SK-N-SH treated with all-trans-retinoic acid at 6 μM for 48 hours (cell line): Measurements from ENCODE around the gene HELZ2.

Experiments used
- ATAC-seq: fragments of 200-7000 bp; cut with Tn5 transposase; 3 replicates; pipeline ENCODE4 v1.9.1; 2020; ENCODE audit warnings: mild to moderate bottlenecking, moderate library complexity
- ARNTL ChIP-seq: fragments of 450-650 bp; formaldehyde crosslinking; IDR thresholded peaks from 2 replicates; pipeline ENCODE4 v1.5.0; 2020; ENCODE audit warnings: low read depth, mild to moderate bottlenecking, moderate library complexity, borderline replicate concordance
- BACH2 ChIP-seq: fragments of 250-450 bp; sonication (Bioruptor Pico); IDR thresholded peaks from 2 replicates; pipeline ENCODE4 v1.9.0; 2021; ENCODE audit warnings: mild to moderate bottlenecking, borderline replicate concordance
- CSDC2 ChIP-seq: fragments of 250-450 bp; sonication (Bioruptor Pico); IDR thresholded peaks from 2 replicates; pipeline ENCODE4 v1.5.0; 2020; ENCODE audit warnings: mild to moderate bottlenecking, moderate library complexity
- ESRRG ChIP-seq: fragments of 250-450 bp; sonication (Bioruptor Pico); IDR thresholded peaks from 2 replicates; pipeline ENCODE4 v1.6.1; 2021; ENCODE audit warnings: mild to moderate bottlenecking
- GLIS3 ChIP-seq: fragments of 250-450 bp; sonication (Bioruptor Pico); IDR thresholded peaks from 2 replicates; pipeline ENCODE4 v1.5.0; 2020; ENCODE audit warnings: mild to moderate bottlenecking, moderate library complexity
- ISL1 ChIP-seq: fragments of 250-450 bp; sonication (Bioruptor Pico); IDR thresholded peaks from 2 replicates; pipeline ENCODE4 v2.1.2; 2022; ENCODE audit warnings: mild to moderate bottlenecking, moderate library complexity
- OSR1 ChIP-seq: fragments of 250-450 bp; sonication (Bioruptor Pico); IDR thresholded peaks from 2 replicates; pipeline ENCODE4 v1.8.0; 2022; ENCODE audit warnings: moderate library complexity, mild to moderate bottlenecking, inconsistent platforms
- PATZ1 ChIP-seq: fragments of 250-450 bp; sonication (Bioruptor Pico); IDR thresholded peaks from 2 replicates; pipeline ENCODE4 v1.8.0; 2020; ENCODE audit warnings: mild to moderate bottlenecking, moderate library complexity, borderline replicate concordance
- PPARA ChIP-seq: fragments of 250-450 bp; sonication (Bioruptor Pico); IDR thresholded peaks from 2 replicates; pipeline ENCODE4 v1.5.0; 2020; ENCODE audit warnings: mild to moderate bottlenecking, borderline replicate concordance
- RARB ChIP-seq: fragments of 250-450 bp; sonication (Bioruptor Pico); IDR thresholded peaks from 2 replicates; pipeline ENCODE4 v1.8.0; 2021; ENCODE audit warnings: mild to moderate bottlenecking, moderate library complexity
- TCF4 ChIP-seq: fragments of 250-450 bp; sonication (Bioruptor Pico); IDR thresholded peaks from 2 replicates; pipeline ENCODE4 v1.8.0; 2021; ENCODE audit warnings: mild to moderate bottlenecking, moderate library complexity, borderline replicate concordance
- ZC3H10 ChIP-seq: fragments of 250-450 bp; sonication (Bioruptor Pico); IDR thresholded peaks from 2 replicates; pipeline ENCODE4 v1.5.1; 2021; ENCODE audit warnings: mild to moderate bottlenecking, moderate library complexity
- ZFP3 ChIP-seq: fragments of 250-450 bp; sonication (Bioruptor Pico); IDR thresholded peaks from 2 replicates; pipeline ENCODE4 v1.5.0; 2020; ENCODE audit warnings: mild to moderate bottlenecking, moderate library complexity
- ZFP30 ChIP-seq: fragments of 450-650 bp; formaldehyde crosslinking; IDR thresholded peaks from 2 replicates; pipeline ENCODE4 v1.5.0; 2022; ENCODE audit warnings: mild to moderate bottlenecking, moderate library complexity
- ZNF565 ChIP-seq: fragments of 450-650 bp; formaldehyde crosslinking; conservative IDR thresholded peaks from 2 replicates; pipeline ENCODE4 v1.5.0; 2020; ENCODE audit warnings: low read depth, mild to moderate bottlenecking, moderate library complexity
- ZNF70 ChIP-seq: fragments of 450-650 bp; formaldehyde crosslinking; IDR thresholded peaks from 2 replicates; pipeline ENCODE4 v1.5.0; 2020; ENCODE audit warnings: mild to moderate bottlenecking, moderate library complexity
- TF ChIP-seq, protein P1 (sequence below): fragments of 250-450 bp; sonication (Bioruptor Pico); IDR thresholded peaks from 2 replicates; pipeline ENCODE4 v1.5.0; 2020; ENCODE audit warnings: mild to moderate bottlenecking, moderate library complexity
- TF ChIP-seq, protein P2 (sequence below): fragments of 250-450 bp; sonication (Bioruptor Pico); IDR thresholded peaks from 2 replicates; pipeline ENCODE4 v1.8.0; 2021; ENCODE audit warnings: low read depth, mild to moderate bottlenecking, moderate library complexity, borderline replicate concordance

Gene HELZ2

DNA sequence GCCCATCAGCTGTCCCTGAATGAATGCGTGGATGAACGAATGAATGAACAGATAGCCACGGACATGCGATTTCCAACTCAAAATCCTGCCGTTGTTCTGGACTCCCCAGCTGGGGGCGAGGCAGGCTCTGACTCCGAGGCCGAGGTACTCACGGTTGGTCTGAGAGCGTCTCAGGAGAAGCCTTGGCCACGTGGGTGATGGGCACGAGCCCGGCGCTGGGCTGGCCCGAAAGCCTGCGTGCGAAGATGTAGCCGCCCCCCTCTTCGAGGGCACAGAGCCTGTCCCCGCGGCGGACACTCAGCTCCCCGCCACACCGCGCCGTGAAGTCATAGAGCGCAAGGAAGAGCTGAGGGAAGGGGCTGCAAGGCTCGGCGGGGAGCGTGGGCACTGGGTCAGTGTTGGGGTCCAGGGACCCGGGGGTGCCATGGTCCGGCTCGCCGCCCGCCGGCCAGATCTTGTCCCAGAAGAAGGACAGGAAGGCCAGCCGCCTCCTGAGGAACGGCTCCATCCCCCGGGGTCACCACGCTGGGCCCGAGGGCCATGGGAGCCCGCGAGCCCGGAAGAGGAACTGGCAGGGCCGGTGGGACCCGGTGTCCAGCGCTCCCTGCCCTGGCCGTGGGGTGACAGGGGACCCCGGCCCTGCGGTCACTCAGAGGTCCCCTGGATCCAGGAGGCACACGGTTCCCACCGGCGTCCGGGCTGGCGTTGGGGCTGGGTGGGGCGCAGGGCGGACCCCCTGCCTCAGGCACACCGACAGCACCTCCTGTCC lies 26.9 kb downstream of the HELZ2 start:
- no peak for ATAC-seq
- TF ChIP-seq PPARA (CRISPR knock-in tag) (no peak), ZFP30 (no peak), ARNTL (CRISPR knock-in tag) (no peak), TCF4 (CRISPR knock-in tag) (no peak), ZNF70 (CRISPR knock-in tag) (no peak), PATZ1 (CRISPR knock-in tag) (no peak), ZNF565 (no peak), ZC3H10 (CRISPR knock-in tag) (no peak), OSR1 (CRISPR knock-in tag) (no peak), GLIS3 (CRISPR knock-in tag) (no peak)
- TF ChIP-seq, protein P1, sequence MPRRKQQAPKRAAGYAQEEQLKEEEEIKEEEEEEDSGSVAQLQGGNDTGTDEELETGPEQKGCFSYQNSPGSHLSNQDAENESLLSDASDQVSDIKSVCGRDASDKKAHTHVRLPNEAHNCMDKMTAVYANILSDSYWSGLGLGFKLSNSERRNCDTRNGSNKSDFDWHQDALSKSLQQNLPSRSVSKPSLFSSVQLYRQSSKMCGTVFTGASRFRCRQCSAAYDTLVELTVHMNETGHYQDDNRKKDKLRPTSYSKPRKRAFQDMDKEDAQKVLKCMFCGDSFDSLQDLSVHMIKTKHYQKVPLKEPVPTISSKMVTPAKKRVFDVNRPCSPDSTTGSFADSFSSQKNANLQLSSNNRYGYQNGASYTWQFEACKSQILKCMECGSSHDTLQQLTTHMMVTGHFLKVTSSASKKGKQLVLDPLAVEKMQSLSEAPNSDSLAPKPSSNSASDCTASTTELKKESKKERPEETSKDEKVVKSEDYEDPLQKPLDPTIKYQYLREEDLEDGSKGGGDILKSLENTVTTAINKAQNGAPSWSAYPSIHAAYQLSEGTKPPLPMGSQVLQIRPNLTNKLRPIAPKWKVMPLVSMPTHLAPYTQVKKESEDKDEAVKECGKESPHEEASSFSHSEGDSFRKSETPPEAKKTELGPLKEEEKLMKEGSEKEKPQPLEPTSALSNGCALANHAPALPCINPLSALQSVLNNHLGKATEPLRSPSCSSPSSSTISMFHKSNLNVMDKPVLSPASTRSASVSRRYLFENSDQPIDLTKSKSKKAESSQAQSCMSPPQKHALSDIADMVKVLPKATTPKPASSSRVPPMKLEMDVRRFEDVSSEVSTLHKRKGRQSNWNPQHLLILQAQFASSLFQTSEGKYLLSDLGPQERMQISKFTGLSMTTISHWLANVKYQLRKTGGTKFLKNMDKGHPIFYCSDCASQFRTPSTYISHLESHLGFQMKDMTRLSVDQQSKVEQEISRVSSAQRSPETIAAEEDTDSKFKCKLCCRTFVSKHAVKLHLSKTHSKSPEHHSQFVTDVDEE (CRISPR knock-in tag), result no peak
- TF ChIP-seq, all 23 proteins: peak for 0

DNA sequence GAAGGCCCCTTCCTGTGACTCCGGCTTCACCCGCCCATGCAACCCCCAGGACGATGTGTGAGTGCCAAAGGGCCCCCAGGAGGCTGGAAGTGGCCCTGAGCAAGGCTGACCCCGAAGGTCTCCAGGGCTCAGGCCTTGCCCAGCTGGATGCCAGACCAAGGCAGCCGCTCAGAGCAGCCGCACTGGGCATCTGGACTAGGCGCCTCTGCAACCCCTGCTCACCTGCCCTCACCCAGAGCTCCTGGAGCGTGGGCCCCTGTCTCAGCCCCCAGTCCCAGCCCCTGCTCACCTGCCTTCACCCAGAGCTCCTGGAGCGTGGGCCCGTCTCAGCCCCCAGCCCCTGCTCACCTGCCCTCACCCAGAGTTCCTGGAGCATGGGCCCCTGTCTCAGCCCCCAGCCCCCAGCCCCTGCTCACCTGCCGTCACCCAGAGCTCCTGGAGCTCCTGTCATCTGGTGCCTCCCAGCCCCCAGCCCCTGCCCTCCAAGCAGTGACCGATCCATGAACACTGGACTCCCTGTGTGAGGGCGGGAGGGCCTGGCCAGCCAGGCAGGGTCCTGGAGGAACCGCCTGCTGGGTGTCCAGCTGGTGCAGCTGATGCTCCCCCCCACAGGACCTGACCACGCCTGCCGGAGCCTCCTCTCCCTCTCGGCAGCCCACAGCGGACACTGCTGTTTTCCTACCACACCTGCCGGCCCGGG lies 27.6 kb downstream of the HELZ2 start:
- ATAC-seq, result no peak
- TF ChIP-seq OSR1 (CRISPR knock-in tag) (no peak), ISL1 (CRISPR knock-in tag) (no peak), PATZ1 (CRISPR knock-in tag) (no peak), ARNTL (CRISPR knock-in tag) (no peak), ESRRG (no peak)
- TF ChIP-seq, protein P2, sequence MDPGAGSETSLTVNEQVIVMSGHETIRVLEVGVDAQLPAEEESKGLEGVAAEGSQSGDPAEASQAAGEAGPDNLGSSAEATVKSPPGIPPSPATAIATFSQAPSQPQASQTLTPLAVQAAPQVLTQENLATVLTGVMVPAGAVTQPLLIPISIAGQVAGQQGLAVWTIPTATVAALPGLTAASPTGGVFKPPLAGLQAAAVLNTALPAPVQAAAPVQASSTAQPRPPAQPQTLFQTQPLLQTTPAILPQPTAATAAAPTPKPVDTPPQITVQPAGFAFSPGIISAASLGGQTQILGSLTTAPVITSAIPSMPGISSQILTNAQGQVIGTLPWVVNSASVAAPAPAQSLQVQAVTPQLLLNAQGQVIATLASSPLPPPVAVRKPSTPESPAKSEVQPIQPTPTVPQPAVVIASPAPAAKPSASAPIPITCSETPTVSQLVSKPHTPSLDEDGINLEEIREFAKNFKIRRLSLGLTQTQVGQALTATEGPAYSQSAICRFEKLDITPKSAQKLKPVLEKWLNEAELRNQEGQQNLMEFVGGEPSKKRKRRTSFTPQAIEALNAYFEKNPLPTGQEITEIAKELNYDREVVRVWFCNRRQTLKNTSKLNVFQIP (CRISPR knock-in tag), result no peak

GRCh38 chr20:63545814-63546213 lies 28.2 kb downstream of the HELZ2 start:
- TF ChIP-seq ISL1 (CRISPR knock-in tag) (no peak), TCF4 (CRISPR knock-in tag) (no peak), RARB (CRISPR knock-in tag) (no peak), BACH2 (CRISPR knock-in tag) (no peak), CSDC2 (CRISPR knock-in tag) (no peak), ARNTL (CRISPR knock-in tag) (no peak)
- TF ChIP-seq, all 23 proteins: peak for 0
- no peak for ATAC-seq

DNA sequence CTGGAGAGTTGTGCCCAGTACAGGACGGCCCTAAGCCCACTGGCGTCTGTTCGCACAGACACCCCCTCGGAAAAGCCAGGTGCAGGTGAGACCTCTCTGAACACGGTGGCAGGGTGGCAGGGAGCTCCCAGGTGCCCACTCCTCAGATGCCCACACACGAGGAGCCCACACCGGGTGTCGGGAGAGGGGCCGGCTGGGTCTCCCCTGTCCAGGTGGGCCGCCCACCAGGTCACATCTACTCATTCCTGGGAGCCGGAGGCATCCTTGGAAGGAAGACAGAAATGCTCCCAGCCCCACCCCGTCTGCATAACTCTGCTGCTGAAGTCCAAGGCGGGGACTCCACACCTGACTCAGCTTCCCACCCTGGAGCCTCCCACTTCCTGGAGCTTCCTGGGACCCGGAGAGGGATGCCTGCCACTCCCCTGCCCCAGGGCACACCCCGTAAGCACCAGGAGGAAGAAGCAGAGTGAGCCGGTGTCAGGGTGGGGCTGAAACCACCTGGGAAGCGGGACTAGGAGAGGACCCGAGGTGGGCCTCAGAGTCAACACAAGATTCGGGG lies 29.0 kb downstream of the HELZ2 start:
- ATAC-seq, result no peak
- TF ChIP-seq ISL1 (CRISPR knock-in tag) (no peak), ZFP3 (no peak)
